ENCODE results near the gene ABCB6.

The ABCB6 gene

DNA sequence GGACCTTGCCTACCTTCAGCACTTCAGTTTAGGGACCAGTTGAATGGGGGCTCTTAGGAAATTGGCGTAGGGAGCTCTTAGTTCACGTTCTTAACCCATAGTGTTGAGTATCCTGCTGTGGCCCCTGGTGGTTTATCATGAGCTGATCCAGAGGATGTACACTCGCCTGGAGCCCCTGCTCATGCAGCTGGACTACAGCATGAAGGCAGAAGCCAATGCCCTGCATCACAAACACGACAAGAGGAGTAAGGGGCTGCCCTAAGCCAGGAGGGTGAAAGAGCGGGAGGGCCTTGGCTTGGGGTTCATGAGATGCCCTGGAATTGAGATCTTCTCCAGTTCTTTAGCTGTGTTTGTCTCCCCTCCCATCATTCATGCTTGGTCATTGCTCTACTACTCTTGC is 37.8 kb downstream of the ABCB6 start:
- H3K4me1 Mint-ChIP-seq = peaks cover 23% of the 10 kb centered on the region
- TF ChIP-seq, protein P1, sequence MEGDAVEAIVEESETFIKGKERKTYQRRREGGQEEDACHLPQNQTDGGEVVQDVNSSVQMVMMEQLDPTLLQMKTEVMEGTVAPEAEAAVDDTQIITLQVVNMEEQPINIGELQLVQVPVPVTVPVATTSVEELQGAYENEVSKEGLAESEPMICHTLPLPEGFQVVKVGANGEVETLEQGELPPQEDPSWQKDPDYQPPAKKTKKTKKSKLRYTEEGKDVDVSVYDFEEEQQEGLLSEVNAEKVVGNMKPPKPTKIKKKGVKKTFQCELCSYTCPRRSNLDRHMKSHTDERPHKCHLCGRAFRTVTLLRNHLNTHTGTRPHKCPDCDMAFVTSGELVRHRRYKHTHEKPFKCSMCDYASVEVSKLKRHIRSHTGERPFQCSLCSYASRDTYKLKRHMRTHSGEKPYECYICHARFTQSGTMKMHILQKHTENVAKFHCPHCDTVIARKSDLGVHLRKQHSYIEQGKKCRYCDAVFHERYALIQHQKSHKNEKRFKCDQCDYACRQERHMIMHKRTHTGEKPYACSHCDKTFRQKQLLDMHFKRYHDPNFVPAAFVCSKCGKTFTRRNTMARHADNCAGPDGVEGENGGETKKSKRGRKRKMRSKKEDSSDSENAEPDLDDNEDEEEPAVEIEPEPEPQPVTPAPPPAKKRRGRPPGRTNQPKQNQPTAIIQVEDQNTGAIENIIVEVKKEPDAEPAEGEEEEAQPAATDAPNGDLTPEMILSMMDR (IDR thresholded peaks at IDR 0.05; ENCODE audit: unreplicated experiment in 3 of 3) = no peak
- H3K36me3 Mint-ChIP-seq (ENCODE audit: low read depth) = peaks cover 45% of the 10 kb centered on the region
- H3K27me3 Mint-ChIP-seq (ENCODE audit: low read depth) = peaks cover 3% of the 10 kb centered on the region
- no peaks in the 10 kb centered on the region for H3K9me3 Mint-ChIP-seq
- peak overlapping the region; percentile 70 to 96 (median 87) for H3K4me3 Mint-ChIP-seq
- no peak overlapping the region for H3K27ac Mint-ChIP-seq

DNA sequence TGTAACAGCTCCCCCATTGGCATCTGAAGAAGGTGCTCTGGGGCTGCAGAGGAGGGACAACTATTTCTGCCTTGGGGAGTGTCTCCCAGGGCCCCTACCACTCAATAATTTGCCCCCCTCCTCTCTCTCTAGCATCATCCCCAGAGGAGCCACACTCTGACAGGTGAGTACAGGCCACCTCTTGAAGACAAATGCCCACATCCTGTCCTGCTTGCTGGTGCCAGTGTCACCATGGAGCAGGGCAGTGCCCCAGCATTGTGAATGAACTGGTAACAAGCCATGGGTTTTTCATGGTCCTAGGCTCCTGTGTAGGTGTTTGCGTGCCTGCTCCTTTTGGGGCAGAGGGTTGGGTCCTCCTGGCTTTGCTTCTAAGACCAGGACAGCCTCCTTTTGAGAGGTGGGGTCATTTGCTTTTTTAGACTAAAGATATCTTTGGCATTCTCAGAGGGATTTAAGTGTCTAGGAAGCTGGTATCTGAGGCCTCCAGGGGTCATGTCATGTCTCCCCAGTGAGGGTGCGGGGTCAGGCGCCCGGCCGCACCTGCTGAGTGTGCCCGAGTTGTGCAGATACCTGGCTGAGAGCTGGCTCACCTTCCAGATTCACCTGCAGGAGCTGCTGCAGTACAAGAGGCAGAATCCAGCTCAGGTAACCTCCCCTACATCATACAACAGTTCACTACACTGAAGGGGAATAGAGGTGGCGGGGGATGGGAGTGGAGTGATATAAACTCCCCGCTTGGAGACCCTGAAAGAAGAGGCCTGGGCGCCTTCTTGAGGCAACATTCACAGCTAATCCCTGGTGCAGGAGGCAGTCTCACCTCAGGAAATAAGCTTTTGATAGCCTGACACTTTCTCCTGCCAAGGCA is 38.9 kb downstream of the ABCB6 start:
- Mint-ChIP-seq H3K27ac (no peak overlapping the region), H3K27me3 (ENCODE audit: low read depth) (peaks cover 3% of the 10 kb centered on the region), H3K4me1 (peaks cover 28% of the 10 kb centered on the region), H3K4me3 (peak overlapping the region; percentile 87 to 99 (median 96)), H3K9me3 (no peaks in the 10 kb centered on the region), H3K36me3 (ENCODE audit: low read depth) (peaks cover 36% of the 10 kb centered on the region)
- TF ChIP-seq, protein P1 (IDR thresholded peaks at IDR 0.05; ENCODE audit: unreplicated experiment in 3 of 3) = no peak

- Mint-ChIP-seq H3K27me3 (ENCODE audit: low read depth) (peaks cover 3% of the 10 kb centered on the region), H3K4me1 (peaks cover 34% of the 10 kb centered on the region), H3K27ac (peak overlapping the region; percentile 82 to 97 (median 83)), H3K36me3 (ENCODE audit: low read depth) (peaks cover 40% of the 10 kb centered on the region), H3K4me3 (peak overlapping the region; percentile 87 to 99 (median 96)), H3K9me3 (no peaks in the 10 kb centered on the region)
- TF ChIP-seq, protein P1 (IDR thresholded peaks at IDR 0.05; ENCODE audit: unreplicated experiment in 3 of 3) = no peak
Observed at GRCh38 chr2:219178377-219179175, 40.2 kb downstream of the ABCB6 start.

GRCh38 chr2:219177552-219178376 is 41.0 kb downstream of the ABCB6 start, which contains the start of gene RETREG2:
Gene RETREG2, plus strand, starts transcription at chr2:219178275. Its CDS starts 78 bp downstream, at chr2:219178353.
- TF ChIP-seq, protein P1 (IDR thresholded peaks at IDR 0.05; ENCODE audit: unreplicated experiment in 3 of 3) = peak; percentile 33 to 45 (median 38)
- peak within 1 kb of the TSS; percentile 97 to 100 (median 99) for H3K4me3 Mint-ChIP-seq
- peaks cover 34% of the 10 kb centered on the region for H3K4me1 Mint-ChIP-seq
- H3K27ac Mint-ChIP-seq = peak within 1 kb of the TSS; percentile 99 to 100 (median 100)
- no peaks in the 10 kb centered on the region for H3K9me3 Mint-ChIP-seq
- peaks cover 33% of the 10 kb centered on the region for H3K36me3 Mint-ChIP-seq (ENCODE audit: low read depth)
- H3K27me3 Mint-ChIP-seq (ENCODE audit: low read depth) = peaks cover 2% of the 10 kb centered on the region

GRCh38 chr2:219176818-219177551 is 41.8 kb downstream of the ABCB6 start, which contains the start of gene CNPPD1:
Gene CNPPD1, minus strand, starts transcription at chr2:219176925. Its CDS starts 97 bp downstream, at chr2:219176828.
- Mint-ChIP-seq H3K4me3 (peak within 1 kb of the TSS; percentile 97 to 100 (median 99)), H3K4me1 (peaks cover 34% of the 10 kb centered on the region), H3K36me3 (ENCODE audit: low read depth) (peaks cover 34% of the 10 kb centered on the region), H3K27me3 (ENCODE audit: low read depth) (no peaks in the 10 kb centered on the region), H3K27ac (peak within 1 kb of the TSS; percentile 99 to 100 (median 100)), H3K9me3 (no peaks in the 10 kb centered on the region)
- TF ChIP-seq, protein P1 (IDR thresholded peaks at IDR 0.05; ENCODE audit: unreplicated experiment in 3 of 3) = no peak
